Measurements from ENCODE around the gene SURF1. TPM values are rescaled to one million over a fixed set of nuclear protein-coding genes. Genes with fewer than 3 reads are reported as not detected.

Gene SURF1
- total and polyA plus RNA-seq, 2 donors (not counting 1 experiment from before 2014, with no cell fraction given): 44.1 to 54.5 TPM

GRCh38 chr9:133402689-133403088 is 46.4 kb upstream of the SURF1 start:
- H3K9ac ChIP-seq (ENCODE audit: low read length): no peak overlapping the region
- H3K27ac ChIP-seq (ENCODE audit: low read length in 2 of 2): no peak overlapping the region
- H3K36me3 ChIP-seq (replicated peaks in 1 of 2; ENCODE audit: control extremely low read depth in 1 of 2, control insufficient read depth in 1 of 2, extremely low read depth in 1 of 2, insufficient read depth in 2 of 2, low read length in 1 of 2): peaks cover 0 to 35% of the 10 kb centered on the region in 2 experiments
- H3K79me2 ChIP-seq (ENCODE audit: control insufficient read depth, insufficient read depth, low read length): peaks cover 5% of the 10 kb centered on the region
- H4K20me1 ChIP-seq (ENCODE audit: control insufficient read depth, insufficient read depth, low read length, poor library complexity, severe bottlenecking): peaks cover 38% of the 10 kb centered on the region
- no peaks in the 10 kb centered on the region for H3K9me3 ChIP-seq (ENCODE audit: control extremely low read depth in 1 of 3, control insufficient read depth in 2 of 3, insufficient read depth in 1 of 3, low read length in 2 of 3)
- DNase-seq (no peak), ATAC-seq (ENCODE audit: low read depth) (no peak)
- no peak overlapping the region for H2AFZ ChIP-seq (ENCODE audit: insufficient read depth, low read depth, low read length, poor library complexity, severe bottlenecking)
- Mint-ChIP-seq H3K27ac (no peak overlapping the region), H3K27me3 (no peaks in the 10 kb centered on the region), H3K4me3 (no peak overlapping the region), H3K4me1 (peaks cover 2% of the 10 kb centered on the region), H3K9me3 (ENCODE audit: insufficient read depth) (no peaks in the 10 kb centered on the region)
- peaks cover 0 to 2% of the 10 kb centered on the region in 2 donors for H3K4me1 ChIP-seq (ENCODE audit: control insufficient read depth in 2 of 2, insufficient read depth in 2 of 2, low read length in 2 of 2)
- no peak overlapping the region for H3K4me3 ChIP-seq (ENCODE audit: control extremely low read depth in 1 of 5, extremely low read depth in 1 of 5, insufficient read depth in 1 of 5, low read depth in 2 of 5, low read length in 4 of 5)
- H3K4me2 ChIP-seq (replicated peaks; ENCODE audit: low read depth, low read length, poor library complexity, severe bottlenecking): no peak overlapping the region
- TF ChIP-seq, protein P1, sequence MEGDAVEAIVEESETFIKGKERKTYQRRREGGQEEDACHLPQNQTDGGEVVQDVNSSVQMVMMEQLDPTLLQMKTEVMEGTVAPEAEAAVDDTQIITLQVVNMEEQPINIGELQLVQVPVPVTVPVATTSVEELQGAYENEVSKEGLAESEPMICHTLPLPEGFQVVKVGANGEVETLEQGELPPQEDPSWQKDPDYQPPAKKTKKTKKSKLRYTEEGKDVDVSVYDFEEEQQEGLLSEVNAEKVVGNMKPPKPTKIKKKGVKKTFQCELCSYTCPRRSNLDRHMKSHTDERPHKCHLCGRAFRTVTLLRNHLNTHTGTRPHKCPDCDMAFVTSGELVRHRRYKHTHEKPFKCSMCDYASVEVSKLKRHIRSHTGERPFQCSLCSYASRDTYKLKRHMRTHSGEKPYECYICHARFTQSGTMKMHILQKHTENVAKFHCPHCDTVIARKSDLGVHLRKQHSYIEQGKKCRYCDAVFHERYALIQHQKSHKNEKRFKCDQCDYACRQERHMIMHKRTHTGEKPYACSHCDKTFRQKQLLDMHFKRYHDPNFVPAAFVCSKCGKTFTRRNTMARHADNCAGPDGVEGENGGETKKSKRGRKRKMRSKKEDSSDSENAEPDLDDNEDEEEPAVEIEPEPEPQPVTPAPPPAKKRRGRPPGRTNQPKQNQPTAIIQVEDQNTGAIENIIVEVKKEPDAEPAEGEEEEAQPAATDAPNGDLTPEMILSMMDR (IDR thresholded peaks at IDR 0.05): no peak
- no peak for TF ChIP-seq EZH2 (IDR thresholded peaks at IDR 0.05; ENCODE audit: borderline replicate concordance, insufficient read depth, low read depth, low read length, poor library complexity, severe bottlenecking)
- no peaks in the 10 kb centered on the region for H3K27me3 ChIP-seq (replicated peaks in 1 of 4; ENCODE audit: control extremely low read depth in 1 of 4, control insufficient read depth in 3 of 4, insufficient read depth in 4 of 4, low read length in 3 of 4)
- CTCF ChIA-PET: interaction anchor here (0.7 to 4.8 kb wide), 4 partner anchors 26 to 216 kb away, joined by 3 to 34 read pairs (median 3); partner anchors contain the start of gene STKLD1
- WGBS (ENCODE audit: insufficient coverage): 70% methylated on average over 6 of the region's 7 CpGs
- intact Hi-C loops (cut with micrococcal nuclease): no loop called here
- POLR2A ChIA-PET: no interaction called here

DNA sequence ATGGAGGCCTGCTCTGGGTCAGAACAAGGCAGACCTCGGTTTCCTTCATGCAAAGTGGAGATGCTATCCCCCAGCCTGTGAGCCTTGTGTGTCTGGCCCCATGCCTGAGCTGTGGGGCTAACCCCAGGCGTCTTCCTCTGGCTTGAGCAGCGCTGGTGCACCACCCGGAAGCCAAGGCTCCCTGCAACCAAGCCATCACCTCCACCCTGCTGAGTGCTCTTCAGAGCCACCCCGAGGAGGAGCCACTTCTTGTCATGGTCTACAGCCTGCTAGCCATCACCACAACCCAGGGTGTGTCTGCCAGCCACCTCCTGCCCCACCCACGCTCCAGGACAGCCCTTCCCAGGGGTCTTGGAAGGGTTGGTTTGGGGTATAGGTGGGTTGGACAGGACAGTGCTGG is 45.3 kb upstream of the SURF1 start:
- H3K4me2 ChIP-seq (replicated peaks; ENCODE audit: low read depth, low read length, poor library complexity, severe bottlenecking): no peak overlapping the region
- H3K27me3 Mint-ChIP-seq: no peaks in the 10 kb centered on the region
- H3K9me3 ChIP-seq (ENCODE audit: control extremely low read depth in 1 of 3, control insufficient read depth in 2 of 3, insufficient read depth in 1 of 3, low read length in 2 of 3): no peaks in the 10 kb centered on the region
- no peaks in the 10 kb centered on the region for H3K9me3 Mint-ChIP-seq (ENCODE audit: insufficient read depth)
- 76% methylated on average over 5 of the region's 6 CpGs for WGBS (ENCODE audit: insufficient coverage)
- intact Hi-C loops (cut with micrococcal nuclease): no loop called here
- ChIA-PET CTCF (interaction anchor here (1.3 kb wide), 1 partner anchor 215 kb away, joined by 4 read pairs; no protein-coding TSS in a partner anchor), POLR2A (no interaction called here)
- no peak overlapping the region for H3K27ac ChIP-seq (ENCODE audit: low read length in 2 of 2)
- no peak for TF ChIP-seq EZH2 (IDR thresholded peaks at IDR 0.05; ENCODE audit: borderline replicate concordance, insufficient read depth, low read depth, low read length, poor library complexity, severe bottlenecking)
- TF ChIP-seq, protein P1 (IDR thresholded peaks at IDR 0.05): no peak
- no peak overlapping the region for H3K4me3 ChIP-seq (ENCODE audit: control extremely low read depth in 1 of 5, extremely low read depth in 1 of 5, insufficient read depth in 1 of 5, low read depth in 2 of 5, low read length in 4 of 5)
- no peak overlapping the region for H2AFZ ChIP-seq (ENCODE audit: insufficient read depth, low read depth, low read length, poor library complexity, severe bottlenecking)
- no peak overlapping the region for H3K27ac Mint-ChIP-seq
- no peaks in the 10 kb centered on the region for H3K4me1 Mint-ChIP-seq
- no peak overlapping the region for H3K9ac ChIP-seq (ENCODE audit: low read length)
- ATAC-seq (ENCODE audit: low read depth) (no peak), DNase-seq (no peak)
- peaks cover 0 to 25% of the 10 kb centered on the region in 2 experiments for H3K36me3 ChIP-seq (replicated peaks in 1 of 2; ENCODE audit: control extremely low read depth in 1 of 2, control insufficient read depth in 1 of 2, extremely low read depth in 1 of 2, insufficient read depth in 2 of 2, low read length in 1 of 2)
- no peaks in the 10 kb centered on the region for H3K4me1 ChIP-seq (ENCODE audit: control insufficient read depth in 2 of 2, insufficient read depth in 2 of 2, low read length in 2 of 2)
- no peaks in the 10 kb centered on the region for H3K27me3 ChIP-seq (replicated peaks in 1 of 4; ENCODE audit: control extremely low read depth in 1 of 4, control insufficient read depth in 3 of 4, insufficient read depth in 4 of 4, low read length in 3 of 4)
- peaks cover 36% of the 10 kb centered on the region for H4K20me1 ChIP-seq (ENCODE audit: control insufficient read depth, insufficient read depth, low read length, poor library complexity, severe bottlenecking)
- H3K79me2 ChIP-seq (ENCODE audit: control insufficient read depth, insufficient read depth, low read length): peaks cover 4% of the 10 kb centered on the region
- H3K4me3 Mint-ChIP-seq: no peak overlapping the region

All from B cell (primary cell).